T-helper 2 cell (primary cell): ENCODE measurements around the gene CHP1.
"Not testable (repeated sequence)": the region's sequence is repeated elsewhere in the genome, so short reads cannot be mapped to it uniquely, and the experiment has no call there.

ENCODE experiments used
- DNase-seq, 5 experiments: peaks; one replicate each; pipeline versions ENCODE4 v3.0.0 to v3.0.0-alpha.2; 2012 to 2022

CHP1 gene

DNA sequence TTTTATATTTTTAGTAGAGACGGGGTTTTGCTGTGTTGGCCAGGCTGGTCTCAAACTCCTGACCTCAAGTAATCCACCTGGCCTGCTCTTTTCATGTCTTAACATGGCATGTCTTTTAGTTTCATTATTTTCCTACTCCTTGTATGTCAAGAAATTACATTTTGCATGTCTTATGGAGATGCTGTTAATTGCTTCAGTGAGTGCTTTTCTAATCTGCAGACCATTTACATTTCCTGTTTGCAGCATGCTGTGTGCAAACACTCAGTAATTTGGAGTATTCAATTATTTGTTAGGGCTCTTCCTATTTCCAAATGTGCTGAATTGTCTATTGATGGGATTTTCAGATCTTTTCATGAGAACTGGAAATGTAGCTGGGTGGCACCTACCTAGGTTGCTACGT is 70.1 kb downstream of the CHP1 start:
- DNase-seq, result not testable (repeated sequence)

DNA sequence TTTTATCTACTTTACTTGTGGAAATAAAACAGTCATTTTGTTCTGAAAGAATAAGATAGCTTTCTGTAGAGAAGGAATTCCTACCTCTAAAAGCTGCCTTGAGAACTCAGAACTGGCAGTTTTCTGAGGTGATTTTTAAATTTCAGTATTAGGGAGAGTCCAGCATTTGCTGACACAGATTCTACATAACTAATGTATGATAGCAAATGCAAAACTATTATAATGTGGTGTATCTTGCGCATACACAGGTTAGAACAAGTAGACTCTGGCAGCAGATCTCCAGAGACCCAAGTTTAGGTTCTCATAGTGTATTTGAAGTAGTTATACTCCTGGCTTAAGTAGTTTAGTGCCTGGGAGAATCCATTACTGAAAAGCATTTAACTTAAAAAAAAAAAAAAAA is 70.5 kb downstream of the CHP1 start:
- DNase-seq, result no peak

DNA sequence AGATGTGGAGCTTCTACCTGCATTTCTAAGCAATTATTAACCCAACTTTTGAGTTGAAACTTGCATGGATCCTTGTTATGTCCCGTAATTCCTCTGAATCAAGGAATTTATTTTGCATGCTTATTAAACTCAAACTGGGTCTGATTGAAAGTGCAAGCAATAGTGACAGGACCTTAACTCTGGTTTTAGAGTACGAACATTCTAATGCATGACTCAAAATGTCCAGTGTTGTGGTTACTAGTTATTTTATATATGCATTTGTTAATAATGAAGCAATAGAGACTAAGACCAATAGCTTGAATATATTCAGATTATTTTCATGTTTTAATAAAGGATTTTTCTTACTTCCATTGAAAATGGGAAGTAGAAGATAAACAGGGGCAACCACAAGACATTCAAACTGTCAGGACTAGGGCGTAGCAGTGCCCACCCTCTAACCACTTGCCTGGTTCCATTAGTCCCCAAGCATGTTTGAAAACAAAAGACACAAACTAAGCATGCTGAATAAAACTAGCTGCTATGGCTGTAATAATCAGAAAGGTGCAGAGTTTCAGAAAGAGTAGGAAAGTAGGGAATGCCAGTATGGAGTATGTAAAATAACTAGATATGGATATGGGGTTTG is 73.2 kb downstream of the CHP1 start:
- DNase-seq, result no peak

DNA sequence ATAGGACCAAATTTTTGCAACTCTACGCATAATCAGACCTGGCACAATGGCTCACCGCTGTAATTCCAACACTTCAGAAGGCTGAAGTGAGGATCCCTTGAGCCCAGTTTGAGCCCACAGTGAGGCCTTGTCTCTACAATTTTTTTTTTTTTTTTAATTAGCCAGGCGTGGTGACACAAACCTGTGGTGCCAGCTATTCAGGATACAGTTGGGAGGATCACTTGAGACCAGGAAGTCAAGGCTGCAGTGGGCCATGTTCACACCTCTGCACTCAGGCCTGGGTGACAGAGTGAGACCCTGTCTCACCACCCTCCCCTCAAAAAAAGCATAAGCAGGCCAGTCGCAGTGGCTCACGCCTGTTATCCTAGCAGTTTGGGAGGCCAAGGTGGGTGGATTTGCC is 76.6 kb downstream of the CHP1 start:
- no peak for DNase-seq

- DNase-seq, result peak in 1 of 5 experiments; percentile 39
Observed at GRCh38 chr15:41309226-41309905, 78.3 kb downstream of the CHP1 start.

- DNase-seq, result not testable (repeated sequence)
Observed at GRCh38 chr15:41320805-41321330, 89.8 kb downstream of the CHP1 start.

GRCh38 chr15:41323611-41324010 is 92.5 kb downstream of the CHP1 start:
- DNase-seq, result peak in 1 of 5 experiments; percentile 57

- no peak for DNase-seq
Observed at GRCh38 chr15:41331281-41331680, 100.2 kb downstream of the CHP1 start.
